Stimulated activated naive CD8-positive, alpha-beta T cell treated with anti-CD3 and anti-CD28 coated beads, Interleukin-15, amount 100 ng/mL, for 72 hours (primary cell): ENCODE measurements around the gene RAB23.

Source experiments
- ATAC-seq: fragments of 150-1000 bp; cut with Tn5 transposase; 2 replicates; pipeline ENCODE4 v1.10.0; 2021; ENCODE audit warnings: mild to moderate bottlenecking, moderate library complexity
- DNase-seq, 2 donors: peaks; one replicate each; pipeline ENCODE4 v3.0.0; 2021 to 2022
- H3K27ac Mint-ChIP-seq, 2 donors: one replicate each; pipeline ENCODE4 v1.8.0; 2022; ENCODE audit warnings: mild to moderate bottlenecking in 2 of 2, mixed read lengths in 2 of 2, moderate library complexity in 2 of 2
- H3K27me3 Mint-ChIP-seq: one replicate; pipeline ENCODE4 v1.8.0; 2022; ENCODE audit warnings: mixed read lengths
- H3K4me1 Mint-ChIP-seq: one replicate; pipeline ENCODE4 v1.8.0; 2022; ENCODE audit warnings: mild to moderate bottlenecking, mixed read lengths
- H3K4me3 Mint-ChIP-seq, 2 donors: one replicate each; pipeline ENCODE4 v1.8.0; 2022; ENCODE audit warnings: mild to moderate bottlenecking in 2 of 2, mixed read lengths in 2 of 2, moderate library complexity in 1 of 2
- H3K9me3 Mint-ChIP-seq, 2 donors: one replicate each; pipeline ENCODE4 v1.8.0; 2022; ENCODE audit warnings: mixed read lengths in 2 of 2

Gene RAB23

DNA sequence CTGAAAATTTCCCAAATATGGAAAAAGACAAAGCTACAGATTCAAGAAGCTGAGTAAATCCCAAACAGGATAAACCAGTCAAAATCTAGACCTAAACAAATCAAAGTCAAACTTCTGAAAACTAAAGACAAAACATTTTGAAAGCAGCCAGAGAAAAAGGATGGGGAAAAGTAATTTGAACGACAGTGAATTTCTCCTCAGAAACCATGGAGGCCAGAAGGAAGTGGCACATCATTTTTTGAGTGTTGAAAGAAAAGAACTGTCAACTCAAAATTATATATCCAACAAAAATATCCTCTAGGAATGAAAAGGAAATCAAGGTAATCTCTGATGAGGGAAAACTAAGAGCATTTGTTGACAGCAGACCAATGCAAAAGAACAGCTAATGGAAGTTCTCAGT is 6.8 kb downstream of the RAB23 start:
- ATAC-seq (no peak), DNase-seq (no peak)
- Mint-ChIP-seq H3K9me3 (peaks cover 0 to 5% of the 10 kb centered on the region in 2 donors), H3K27me3 (peaks cover 9% of the 10 kb centered on the region), H3K4me3 (no peak overlapping the region), H3K4me1 (peaks cover 45% of the 10 kb centered on the region), H3K27ac (no peak overlapping the region)

DNA sequence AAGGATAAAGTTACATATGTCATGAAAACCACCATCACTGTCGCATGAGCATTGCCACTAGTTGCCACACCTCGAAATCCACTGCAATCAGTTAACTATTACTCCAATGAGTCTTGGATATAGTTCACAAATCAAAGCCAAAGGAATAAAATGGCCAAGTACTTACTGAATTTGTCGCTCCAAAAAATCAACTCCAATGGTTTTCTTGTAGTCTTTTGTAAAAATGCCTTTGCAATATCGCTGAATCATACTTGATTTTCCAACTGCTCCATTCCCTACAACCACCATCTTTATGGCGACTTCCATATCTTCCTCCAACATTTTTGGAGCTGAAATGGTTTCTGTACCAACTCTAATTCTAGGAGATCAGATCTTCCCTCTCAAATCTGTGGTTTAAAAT is 12.0 kb downstream of the RAB23 start:
- DNase-seq (no peak), ATAC-seq (no peak)
- Mint-ChIP-seq H3K4me1 (peaks cover 29% of the 10 kb centered on the region), H3K4me3 (no peak overlapping the region), H3K27ac (no peak overlapping the region), H3K9me3 (peaks cover 0 to 5% of the 10 kb centered on the region in 2 donors), H3K27me3 (no peaks in the 10 kb centered on the region)

DNA sequence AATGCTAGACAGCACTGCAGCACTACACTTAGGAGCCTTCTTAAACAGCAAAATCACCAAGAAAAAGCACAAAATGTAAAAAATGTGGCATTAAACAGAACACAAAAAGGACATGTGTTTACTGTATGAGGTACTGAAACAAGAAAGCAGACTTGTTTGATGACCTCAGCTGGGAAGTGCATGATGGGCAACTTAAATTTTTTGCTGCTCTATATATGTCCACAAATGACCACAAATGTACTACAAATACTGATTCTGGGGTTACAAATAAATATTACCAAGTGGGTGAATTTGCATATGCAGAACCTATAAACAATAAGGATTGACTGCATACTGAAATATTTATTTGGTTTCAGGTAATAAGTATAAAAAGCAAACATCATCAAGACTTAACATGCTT is 13.1 kb downstream of the RAB23 start:
- DNase-seq: no peak
- no peak for ATAC-seq
- no peak overlapping the region for H3K4me3 Mint-ChIP-seq
- peaks cover 19% of the 10 kb centered on the region for H3K4me1 Mint-ChIP-seq
- no peaks in the 10 kb centered on the region for H3K9me3 Mint-ChIP-seq
- H3K27me3 Mint-ChIP-seq: no peaks in the 10 kb centered on the region
- H3K27ac Mint-ChIP-seq: no peak overlapping the region

DNA sequence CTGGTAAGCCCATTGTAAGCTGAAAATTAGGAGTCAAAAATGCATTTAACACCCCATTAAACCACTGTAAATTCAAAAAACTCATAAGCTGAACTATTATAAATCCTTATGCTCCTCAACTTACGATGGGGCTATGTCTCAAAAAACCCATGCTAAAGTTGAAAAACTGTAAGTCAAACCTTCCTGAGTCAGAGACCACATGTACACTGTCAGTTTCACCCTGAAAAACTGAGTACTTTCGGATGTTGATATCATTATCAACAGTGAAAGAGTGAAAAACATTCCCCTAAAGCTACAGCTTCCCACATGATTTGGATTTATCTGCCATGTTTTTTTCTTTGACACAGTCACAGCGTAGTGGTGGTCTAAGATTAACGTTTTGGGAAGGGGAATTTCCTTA is 14.2 kb downstream of the RAB23 start:
- DNase-seq: no peak
- ATAC-seq: peak; percentile 66
- Mint-ChIP-seq H3K27ac (no peak overlapping the region), H3K27me3 (no peaks in the 10 kb centered on the region), H3K4me1 (peaks cover 14% of the 10 kb centered on the region), H3K9me3 (no peaks in the 10 kb centered on the region), H3K4me3 (no peak overlapping the region)

DNA sequence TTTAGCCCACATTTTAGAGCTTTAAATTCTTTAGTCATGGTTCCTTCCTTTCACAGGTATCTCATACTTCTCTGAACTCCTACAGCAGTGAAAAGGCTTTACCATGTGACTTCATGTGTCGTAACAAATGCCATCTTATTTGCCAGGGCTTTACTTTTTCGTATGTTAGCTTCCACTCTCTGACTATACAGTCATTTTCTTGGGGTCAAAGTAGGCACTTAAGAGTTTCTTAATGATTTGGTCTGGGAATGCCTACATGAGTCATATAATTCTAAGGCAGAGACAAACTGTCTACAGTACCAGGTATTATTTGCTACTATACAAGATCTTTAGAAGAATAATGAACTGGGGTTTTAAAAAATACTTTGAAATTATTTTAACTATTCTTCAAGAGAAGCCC is 15.0 kb downstream of the RAB23 start:
- Mint-ChIP-seq H3K9me3 (no peaks in the 10 kb centered on the region), H3K4me1 (peaks cover 14% of the 10 kb centered on the region), H3K27me3 (no peaks in the 10 kb centered on the region), H3K4me3 (no peak overlapping the region), H3K27ac (no peak overlapping the region)
- no peak for ATAC-seq
- no peak for DNase-seq

DNA sequence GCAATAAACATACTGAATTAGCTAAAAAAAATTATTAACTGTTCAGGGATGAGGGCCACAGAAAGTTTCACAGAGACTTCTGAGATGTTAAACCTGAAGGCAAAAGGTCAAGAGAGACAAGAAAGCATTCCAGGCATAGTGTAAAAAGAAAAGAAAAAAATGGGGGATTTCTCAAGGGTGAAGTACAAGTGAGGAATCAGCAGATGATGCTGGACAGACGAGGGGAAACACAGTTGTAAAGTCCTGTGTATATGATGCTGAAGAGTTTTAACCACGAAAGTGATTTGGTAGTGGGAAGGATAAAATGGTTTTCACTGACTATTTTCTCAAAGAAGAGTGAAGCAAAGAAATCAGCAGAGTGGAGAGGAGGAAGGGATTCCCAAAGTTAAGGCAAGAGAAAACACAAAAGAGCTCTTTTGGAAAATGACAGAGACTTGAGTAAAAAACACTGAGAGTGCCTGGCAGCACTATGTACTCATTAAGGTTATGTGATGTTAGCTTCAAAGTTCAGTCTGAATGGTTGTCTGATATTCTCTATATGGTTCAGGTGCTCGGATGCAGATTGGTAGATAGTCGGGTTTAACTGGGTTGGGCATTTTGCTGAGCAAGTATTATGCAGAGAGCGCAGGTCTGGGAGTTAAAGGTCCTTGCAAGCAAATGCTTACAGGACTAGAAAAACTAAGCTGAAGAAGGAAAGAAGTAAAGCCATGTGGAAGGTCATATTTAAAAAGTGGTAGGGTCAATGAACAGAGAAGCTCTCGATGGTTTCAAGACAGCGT is 16.4 kb downstream of the RAB23 start:
- no peaks in the 10 kb centered on the region for H3K27me3 Mint-ChIP-seq
- no peak overlapping the region for H3K4me3 Mint-ChIP-seq
- peaks cover 14% of the 10 kb centered on the region for H3K4me1 Mint-ChIP-seq
- H3K9me3 Mint-ChIP-seq: no peaks in the 10 kb centered on the region
- no peak overlapping the region for H3K27ac Mint-ChIP-seq
- DNase-seq: no peak
- ATAC-seq: no peak

DNA sequence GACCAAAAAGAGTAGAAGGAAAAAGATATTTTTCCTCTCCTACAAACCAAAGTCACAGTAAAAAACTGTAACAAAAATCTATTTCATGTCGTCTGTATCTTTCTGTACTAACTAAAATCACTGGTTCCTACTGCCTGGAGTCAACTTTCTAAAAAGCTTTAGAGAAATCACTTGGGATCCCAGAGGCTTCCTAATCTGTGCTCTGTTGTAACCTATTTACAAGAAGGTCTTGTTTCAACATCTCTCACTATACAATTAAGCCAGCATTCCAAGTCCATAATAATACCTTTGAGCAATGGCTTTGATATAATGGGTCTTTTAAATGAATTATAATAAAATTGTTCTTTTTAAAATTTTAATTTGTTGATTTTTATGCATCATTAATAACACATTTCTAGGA is 20.4 kb downstream of the RAB23 start:
- no peaks in the 10 kb centered on the region for H3K9me3 Mint-ChIP-seq
- DNase-seq (no peak), ATAC-seq (no peak)
- H3K4me3 Mint-ChIP-seq: no peak overlapping the region
- no peaks in the 10 kb centered on the region for H3K27me3 Mint-ChIP-seq
- peaks cover 6% of the 10 kb centered on the region for H3K4me1 Mint-ChIP-seq
- H3K27ac Mint-ChIP-seq: no peak overlapping the region

DNA sequence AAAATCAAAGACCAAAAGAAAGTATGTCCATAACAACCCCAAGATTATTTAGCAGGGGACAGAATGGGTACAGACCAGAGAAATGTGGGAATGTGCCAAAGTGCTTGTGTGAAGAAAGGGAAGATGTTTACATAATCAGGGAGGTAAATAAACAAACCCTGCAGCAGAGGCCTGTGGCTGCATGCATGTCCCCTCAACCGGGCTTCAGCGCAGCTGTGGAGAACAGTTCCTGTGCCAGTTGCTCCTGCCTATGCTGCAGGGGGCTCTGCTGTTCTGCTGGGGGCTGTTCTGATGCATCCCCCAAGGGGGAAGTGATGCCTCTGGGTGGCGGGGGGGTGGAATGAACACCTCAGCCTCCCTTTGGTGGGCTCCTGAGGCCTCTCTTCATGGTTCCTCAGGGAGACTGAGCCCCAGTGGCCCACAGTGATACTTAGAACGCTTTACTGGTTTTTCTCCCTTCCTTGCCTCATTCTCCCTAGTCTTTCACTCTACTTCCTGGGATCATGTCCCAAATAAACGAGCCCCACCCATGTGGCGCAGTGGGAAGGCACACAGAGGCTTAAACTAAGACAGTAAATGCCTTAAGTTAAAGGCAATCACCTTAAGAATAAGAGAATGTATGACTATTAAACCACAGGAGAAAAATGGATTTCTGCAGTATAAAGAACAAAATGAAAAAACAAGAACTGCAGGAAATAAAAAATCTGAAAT is 23.0 kb downstream of the RAB23 start:
- no peak for ATAC-seq
- no peaks in the 10 kb centered on the region for H3K27me3 Mint-ChIP-seq

DNA sequence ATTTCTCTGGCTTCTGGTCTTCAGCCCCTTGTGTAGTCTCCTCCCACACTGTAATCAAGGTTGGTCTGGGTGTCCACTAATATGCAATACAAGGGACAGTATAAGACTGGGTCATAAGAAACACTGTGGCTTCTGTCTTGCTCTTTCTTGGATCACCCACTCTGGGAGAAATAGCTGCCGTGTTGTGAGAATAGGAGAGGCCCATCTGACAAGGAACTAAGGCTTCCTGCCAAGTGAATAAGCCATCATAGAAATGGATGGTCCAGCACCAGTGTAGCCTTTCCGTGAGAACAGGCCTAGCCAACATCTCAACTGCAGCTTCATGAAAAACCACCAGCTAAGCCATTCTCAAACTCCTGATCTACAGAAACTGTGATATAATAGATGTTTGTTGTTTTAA is 26.6 kb downstream of the RAB23 start:
- Mint-ChIP-seq H3K27me3 (no peaks in the 10 kb centered on the region), H3K4me1 (no peaks in the 10 kb centered on the region), H3K4me3 (no peak overlapping the region), H3K9me3 (no peaks in the 10 kb centered on the region), H3K27ac (no peak overlapping the region)
- no peak for DNase-seq
- no peak for ATAC-seq

More for the DNA sequence above, 23.0 kb downstream of the RAB23 start:
- Mint-ChIP-seq H3K27ac (peak overlapping the region in 1 of 2 donors; percentile 37), H3K4me1 (no peaks in the 10 kb centered on the region), H3K9me3 (no peaks in the 10 kb centered on the region), H3K4me3 (no peak overlapping the region)
- DNase-seq: no peak

DNA sequence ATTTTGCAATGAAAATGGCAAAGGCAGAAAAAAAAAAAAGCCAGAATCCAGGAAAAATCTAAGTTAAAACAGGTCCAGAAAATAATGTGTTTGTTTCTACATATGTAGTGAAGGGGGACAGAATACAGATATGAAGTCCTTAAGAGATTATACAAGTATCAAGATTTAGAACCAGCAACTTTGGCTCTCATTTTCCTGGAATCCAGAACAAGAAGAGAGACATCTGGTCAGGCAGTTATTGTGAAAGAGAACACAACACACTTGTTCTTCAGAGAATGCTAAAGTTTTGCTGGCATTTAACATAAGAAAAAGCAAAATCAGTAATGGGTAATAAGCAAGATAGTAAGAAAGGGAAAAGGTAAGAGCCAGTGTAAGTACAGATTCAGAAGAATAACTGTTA is 28.9 kb downstream of the RAB23 start:
- Mint-ChIP-seq H3K9me3 (no peaks in the 10 kb centered on the region), H3K27me3 (no peaks in the 10 kb centered on the region), H3K4me3 (no peak overlapping the region), H3K4me1 (no peaks in the 10 kb centered on the region), H3K27ac (no peak overlapping the region)
- ATAC-seq: no peak
- no peak for DNase-seq

DNA sequence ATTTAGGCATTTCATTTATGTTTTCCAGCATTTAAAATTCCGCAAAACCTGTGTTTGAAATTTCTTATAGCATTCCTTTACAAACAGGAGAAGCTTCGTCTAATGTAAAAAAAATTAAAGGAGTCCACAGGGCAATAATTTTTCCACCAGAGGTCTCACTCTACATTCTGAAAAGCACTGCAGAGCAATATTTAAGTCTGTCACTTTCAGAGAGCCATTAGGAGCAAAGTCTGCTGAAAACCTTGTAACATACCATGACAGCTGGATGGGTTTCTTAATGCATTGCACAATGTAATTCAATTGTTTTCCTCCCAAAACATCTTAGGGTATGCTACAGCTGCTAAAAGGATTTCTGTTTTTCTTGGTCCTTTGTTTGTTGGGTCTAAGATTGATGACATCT is 32.0 kb downstream of the RAB23 start:
- Mint-ChIP-seq H3K27ac (no peak overlapping the region), H3K4me1 (no peaks in the 10 kb centered on the region), H3K9me3 (no peaks in the 10 kb centered on the region), H3K27me3 (no peaks in the 10 kb centered on the region), H3K4me3 (no peak overlapping the region)
- no peak for DNase-seq
- ATAC-seq: no peak

DNA sequence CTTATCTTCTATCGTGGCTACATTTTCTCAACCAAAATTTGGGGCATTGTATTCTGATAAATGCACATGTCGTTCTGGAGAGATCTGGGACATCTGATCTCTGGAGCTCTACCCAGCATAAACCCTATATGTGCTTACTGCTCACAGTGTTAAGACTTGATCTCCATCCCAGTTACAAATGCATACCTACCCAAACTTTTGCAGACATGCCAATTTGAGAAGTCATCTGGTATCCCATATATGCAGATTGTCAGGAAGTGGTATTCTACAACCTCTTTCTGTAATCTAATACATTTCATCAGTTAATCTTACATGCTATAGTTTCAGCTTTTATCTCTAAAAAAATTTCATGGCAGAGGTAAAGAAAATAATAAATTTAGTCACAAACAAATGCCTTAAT is 38.8 kb downstream of the RAB23 start:
- Mint-ChIP-seq H3K9me3 (no peaks in the 10 kb centered on the region), H3K4me3 (no peak overlapping the region), H3K4me1 (peaks cover 7% of the 10 kb centered on the region), H3K27ac (peak overlapping the region in 1 of 2 donors; percentile 27), H3K27me3 (no peaks in the 10 kb centered on the region)
- no peak for DNase-seq
- ATAC-seq: no peak

DNA sequence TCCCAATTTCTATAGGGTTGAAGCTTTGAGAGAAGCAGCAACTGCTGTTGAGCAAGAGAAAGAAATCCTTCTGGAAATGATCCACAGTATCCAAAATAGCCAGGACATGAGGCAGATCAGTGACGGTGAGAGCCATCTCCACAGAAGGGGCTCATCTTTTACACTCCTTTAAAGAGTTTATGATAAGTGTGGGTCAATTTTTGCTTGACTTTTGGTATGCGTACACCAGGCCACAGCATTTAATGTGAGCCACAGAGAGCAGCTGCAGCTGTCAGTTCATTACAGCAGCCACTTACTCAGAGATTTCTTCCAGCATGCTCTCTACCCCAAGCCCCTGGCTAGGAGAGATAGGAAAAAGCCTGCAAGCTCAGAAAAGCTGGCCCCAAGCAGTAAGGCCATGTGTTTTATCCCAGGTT is 40.1 kb downstream of the RAB23 start:
- peaks cover 13% of the 10 kb centered on the region for H3K4me1 Mint-ChIP-seq
- H3K9me3 Mint-ChIP-seq: no peaks in the 10 kb centered on the region
- H3K27me3 Mint-ChIP-seq: no peaks in the 10 kb centered on the region
- DNase-seq (no peak), ATAC-seq (no peak)
- peak overlapping the region; percentile 4 to 14 for H3K27ac Mint-ChIP-seq
- no peak overlapping the region for H3K4me3 Mint-ChIP-seq

DNA sequence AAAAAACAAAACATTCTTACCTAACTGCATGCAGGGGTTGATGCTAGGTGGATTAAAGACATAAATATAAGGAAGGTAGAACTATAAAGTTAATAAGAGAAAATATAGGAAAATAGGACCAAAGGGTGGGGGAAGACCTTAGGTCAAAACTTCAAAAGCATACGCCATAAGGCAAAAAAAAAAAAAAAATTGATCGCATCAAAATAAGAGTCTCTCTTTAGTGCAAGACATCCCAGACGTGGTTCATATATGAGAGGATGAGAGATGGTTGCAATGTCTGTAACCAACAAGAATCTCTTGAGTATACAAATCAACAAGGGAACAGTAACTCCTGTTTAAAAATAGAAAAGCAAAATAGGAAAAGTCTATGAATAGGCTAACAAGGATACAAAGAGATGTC is 41.5 kb downstream of the RAB23 start:
- Mint-ChIP-seq H3K4me3 (no peak overlapping the region), H3K4me1 (peaks cover 27% of the 10 kb centered on the region), H3K27ac (peak overlapping the region in 1 of 2 donors; percentile 12), H3K27me3 (no peaks in the 10 kb centered on the region), H3K9me3 (no peaks in the 10 kb centered on the region)
- ATAC-seq (no peak), DNase-seq (no peak)

DNA sequence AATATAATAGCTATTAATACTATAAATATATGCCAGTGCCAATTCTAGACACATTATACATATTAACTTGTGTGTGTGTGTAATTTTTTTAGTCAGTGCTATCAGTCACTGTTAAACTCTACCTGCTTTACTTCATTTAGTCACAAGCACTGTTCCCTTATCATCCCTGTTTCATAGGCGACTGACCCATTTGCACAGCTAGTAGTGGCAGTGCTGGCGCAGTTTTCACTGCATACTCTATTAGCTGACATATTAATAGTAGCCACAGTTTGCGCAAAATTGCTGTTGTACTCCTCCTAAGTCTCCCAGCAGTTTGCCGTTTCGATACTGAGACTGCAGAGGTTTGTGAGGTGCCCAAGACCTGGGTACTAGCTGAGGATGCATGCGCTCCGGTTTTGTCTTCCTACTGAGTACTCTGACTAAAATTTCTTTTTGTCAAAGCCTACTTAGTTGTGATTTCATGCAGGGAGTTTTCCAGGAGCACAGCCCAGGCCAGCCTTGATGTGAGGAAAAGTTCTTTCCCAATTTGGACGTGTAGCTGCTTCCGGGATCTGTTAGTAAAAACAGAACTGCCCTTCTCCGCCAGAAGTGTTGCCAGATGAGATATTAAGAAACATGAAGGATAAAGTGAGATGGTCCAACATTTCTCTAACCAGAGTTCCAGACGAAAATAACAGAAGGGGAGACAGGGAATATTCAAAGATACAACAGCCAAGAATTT is 44.4 kb downstream of the RAB23 start:
- no peak overlapping the region for H3K27ac Mint-ChIP-seq
- no peak for ATAC-seq
- no peak for DNase-seq
- no peak overlapping the region for H3K4me3 Mint-ChIP-seq
- H3K9me3 Mint-ChIP-seq: no peaks in the 10 kb centered on the region
- no peaks in the 10 kb centered on the region for H3K27me3 Mint-ChIP-seq
- H3K4me1 Mint-ChIP-seq: peaks cover 44% of the 10 kb centered on the region

DNA sequence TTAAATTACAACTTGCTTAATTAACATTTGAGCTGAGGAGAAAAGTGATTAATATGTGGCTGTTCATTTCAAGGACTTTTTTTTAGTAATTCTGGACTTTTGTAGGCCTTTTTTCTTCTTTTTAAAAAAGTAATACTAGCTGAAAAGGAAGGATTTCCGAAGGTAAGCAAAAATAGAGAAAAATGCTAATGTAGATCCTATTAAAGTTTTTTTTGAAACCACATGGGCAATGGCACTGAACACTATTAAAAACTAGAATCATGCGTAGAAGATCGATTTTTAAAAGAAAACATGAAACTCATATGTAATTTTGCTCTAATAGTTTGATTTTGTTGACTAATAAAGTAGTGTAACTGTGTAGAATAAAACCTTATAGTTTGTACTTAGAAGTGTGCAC is 47.6 kb downstream of the RAB23 start:
- Mint-ChIP-seq H3K4me3 (peak overlapping the region in 1 of 2 donors; percentile 99), H3K9me3 (no peaks in the 10 kb centered on the region), H3K27me3 (no peaks in the 10 kb centered on the region), H3K27ac (no peak overlapping the region), H3K4me1 (peaks cover 55% of the 10 kb centered on the region)
- DNase-seq (no peak), ATAC-seq (no peak)
